ENCODE results near the gene IFITM2. TPM values are rescaled to one million over a fixed set of nuclear protein-coding genes. Genes with fewer than 3 reads are reported as not detected.

The IFITM2 gene
- polyA plus RNA-seq, 1 of the 3 experiments (the other 2 are of a cell fraction): 518 TPM

GRCh38 chr11:356610-357009, 49.0 kb downstream of the IFITM2 start:
- no peak for DNase-seq
- Histone ChIP-seq H3K27ac (ENCODE audit: low read depth in 2 of 2, low read length in 1 of 2) (no peak overlapping the region), H3K9me3 (no peaks in the 10 kb centered on the region), H3K9me2 (no peaks in the 10 kb centered on the region), H3F3A (replicated peaks; ENCODE audit: insufficient read depth) (peaks cover 9% of the 10 kb centered on the region), H3K4me3 (ENCODE audit: low read depth in 2 of 2, low read length in 1 of 2) (no peak overlapping the region), H3K79me2 (ENCODE audit: insufficient read depth) (no peaks in the 10 kb centered on the region), H3K9ac (no peak overlapping the region), H4K20me1 (ENCODE audit: insufficient read depth) (no peaks in the 10 kb centered on the region), H3K4me1 (ENCODE audit: control insufficient read depth in 1 of 2, insufficient read depth in 2 of 2, low read depth in 1 of 2, low read length in 1 of 2) (peaks cover 7% of the 10 kb centered on the region in 2 experiments; a peak in 3 of 4 replicates), H3K27me3 (ENCODE audit: insufficient read depth) (no peaks in the 10 kb centered on the region), H3K36me3 (replicated peaks in 1 of 2; ENCODE audit: control insufficient read depth in 1 of 2, insufficient read depth in 2 of 2, low read length in 1 of 2) (no peaks in the 10 kb centered on the region), H3K4me2 (no peak overlapping the region), H2AFZ (ENCODE audit: low read depth) (no peak overlapping the region)
- no peak for TF ChIP-seq RXRA (IDR thresholded peaks at IDR 0.05; ENCODE audit: borderline replicate concordance, low read depth)
- ChIA-PET POLR2A (no interaction called here), CTCF (interaction anchor here (1.3 to 1.7 kb wide), 3 partner anchors 9 to 106 kb away, joined by 4 to 10 read pairs (median 6); no protein-coding TSS in a partner anchor)
- 64% methylated on average over 6 of the region's 6 CpGs for WGBS (ENCODE audit: low lambda C conversion rate)

DNA sequence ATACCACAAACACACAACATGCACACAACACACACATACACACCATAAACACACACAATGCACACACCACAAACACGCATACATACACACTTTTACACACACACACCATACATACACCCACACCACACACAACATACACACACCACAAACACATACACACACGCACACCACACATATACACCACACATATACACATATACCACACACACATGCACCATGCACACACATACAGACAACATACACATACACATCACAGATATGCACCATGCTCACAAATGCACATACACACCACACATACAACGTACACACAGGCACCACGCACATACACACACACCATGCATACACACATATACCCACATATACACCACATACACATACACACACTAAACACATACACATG, 50.0 kb downstream of the IFITM2 start:
- no peaks in the 10 kb centered on the region for H3K36me3 ChIP-seq (replicated peaks in 1 of 2; ENCODE audit: control insufficient read depth in 1 of 2, insufficient read depth in 2 of 2, low read length in 1 of 2)
- CTCF ChIA-PET: no interaction called here
- H4K20me1 ChIP-seq (ENCODE audit: insufficient read depth): no peaks in the 10 kb centered on the region
- H3K4me3 ChIP-seq (ENCODE audit: low read depth in 2 of 2, low read length in 1 of 2): no peak overlapping the region
- H2AFZ ChIP-seq (ENCODE audit: low read depth): no peak overlapping the region
- POLR2A ChIA-PET: no interaction called here
- H3K4me2 ChIP-seq: no peak overlapping the region
- no peaks in the 10 kb centered on the region for H3K9me3 ChIP-seq
- H3K79me2 ChIP-seq (ENCODE audit: insufficient read depth): no peaks in the 10 kb centered on the region
- H3K27ac ChIP-seq (ENCODE audit: low read depth in 2 of 2, low read length in 1 of 2): no peak overlapping the region
- TF ChIP-seq JUND (IDR thresholded peaks at IDR 0.05) (no peak), EZH2phosphoT487 (IDR thresholded peaks at IDR 0.05; ENCODE audit: borderline replicate concordance, low read depth) (no peak), RAD21 (IDR thresholded peaks at IDR 0.05; ENCODE audit: low read length) (no peak), CTCF (IDR thresholded peaks at IDR 0.05) (no peak), RCOR1 (IDR thresholded peaks at IDR 0.05; ENCODE audit: low read length) (no peak)
- H3K9me2 ChIP-seq: no peaks in the 10 kb centered on the region
- WGBS (ENCODE audit: low lambda C conversion rate): 93% methylated on average over 4 of the region's 4 CpGs
- peaks cover 7% of the 10 kb centered on the region in 2 experiments; a peak in 3 of 4 replicates for H3K4me1 ChIP-seq (ENCODE audit: control insufficient read depth in 1 of 2, insufficient read depth in 2 of 2, low read depth in 1 of 2, low read length in 1 of 2)
- H3K9ac ChIP-seq: no peak overlapping the region
- H3K27me3 ChIP-seq (ENCODE audit: insufficient read depth): no peaks in the 10 kb centered on the region
- no peak for DNase-seq
- H3F3A ChIP-seq (replicated peaks; ENCODE audit: insufficient read depth): peaks cover 9% of the 10 kb centered on the region

DNA sequence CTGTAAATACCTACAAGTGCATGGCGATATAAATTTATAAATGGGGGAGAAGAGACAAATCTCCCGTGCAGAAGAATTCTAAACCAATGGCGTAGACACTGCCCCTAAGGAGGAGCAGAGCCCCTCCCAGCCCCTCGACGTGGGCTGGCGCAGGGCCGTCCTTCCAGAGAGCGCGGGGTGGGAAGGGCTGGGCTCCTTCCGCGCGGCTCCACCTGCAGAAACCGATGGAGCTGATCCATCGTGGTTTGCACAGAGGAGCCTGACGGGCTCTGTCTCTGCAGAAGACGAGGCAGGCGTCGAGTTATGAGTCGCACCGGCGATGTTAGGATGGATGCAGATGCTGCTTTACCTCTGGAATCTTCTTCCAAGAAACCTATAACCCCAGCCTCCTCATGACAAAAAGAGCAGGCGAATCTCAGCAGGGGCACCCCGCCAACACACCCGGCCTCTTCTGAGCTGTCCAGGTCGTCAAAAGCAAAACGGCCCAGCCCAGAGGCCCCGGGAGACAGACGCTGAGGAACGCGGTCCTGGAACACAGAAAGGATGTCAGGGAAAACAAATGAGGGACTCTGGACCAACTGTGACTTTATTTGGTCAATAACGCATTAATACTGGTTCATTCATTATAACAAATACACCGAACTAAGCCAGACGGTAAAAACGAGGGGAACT, 50.6 kb downstream of the IFITM2 start:
- TF ChIP-seq RXRA (IDR thresholded peaks at IDR 0.05; ENCODE audit: borderline replicate concordance, low read depth) (no peak), EP300 (IDR thresholded peaks at IDR 0.05; ENCODE audit: borderline replicate concordance in 1 of 2, low read depth in 1 of 2, low read length in 1 of 2) (no peak), POLR2AphosphoS5 (IDR thresholded peaks at IDR 0.05; ENCODE audit: low read depth, low read length) (no peak), CHD2 (IDR thresholded peaks at IDR 0.05; ENCODE audit: low read length, partially characterized antibody) (no peak), MAX (IDR thresholded peaks at IDR 0.05; ENCODE audit: low read depth) (no peak), SIN3A (IDR thresholded peaks at IDR 0.05; ENCODE audit: borderline replicate concordance, low read depth, low read length) (no peak), USF2 (IDR thresholded peaks at IDR 0.05; ENCODE audit: borderline replicate concordance, low read depth, low read length) (no peak), YY1 (IDR thresholded peaks at IDR 0.05; ENCODE audit: low read depth) (no peak), FOSL2 (IDR thresholded peaks at IDR 0.05; ENCODE audit: borderline replicate concordance, low read depth) (no peak), TEAD4 (IDR thresholded peaks at IDR 0.05; ENCODE audit: borderline replicate concordance, insufficient read depth) (no peak), TCF12 (IDR thresholded peaks at IDR 0.05) (no peak), EZH2phosphoT487 (IDR thresholded peaks at IDR 0.05; ENCODE audit: borderline replicate concordance, low read depth) (no peak), FOXM1 (IDR thresholded peaks at IDR 0.05; ENCODE audit: low read depth) (no peak), NFIC (IDR thresholded peaks at IDR 0.05; ENCODE audit: borderline replicate concordance) (no peak)
- TF ChIP-seq, protein P1, sequence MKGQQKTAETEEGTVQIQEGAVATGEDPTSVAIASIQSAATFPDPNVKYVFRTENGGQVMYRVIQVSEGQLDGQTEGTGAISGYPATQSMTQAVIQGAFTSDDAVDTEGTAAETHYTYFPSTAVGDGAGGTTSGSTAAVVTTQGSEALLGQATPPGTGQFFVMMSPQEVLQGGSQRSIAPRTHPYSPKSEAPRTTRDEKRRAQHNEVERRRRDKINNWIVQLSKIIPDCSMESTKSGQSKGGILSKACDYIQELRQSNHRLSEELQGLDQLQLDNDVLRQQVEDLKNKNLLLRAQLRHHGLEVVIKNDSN (IDR thresholded peaks at IDR 0.05; ENCODE audit: borderline replicate concordance, low read depth): no peak
- WGBS (ENCODE audit: low lambda C conversion rate): 58% methylated on average over 21 of the region's 34 CpGs
- Histone ChIP-seq H3K36me3 (replicated peaks in 1 of 2; ENCODE audit: control insufficient read depth in 1 of 2, insufficient read depth in 2 of 2, low read length in 1 of 2) (no peaks in the 10 kb centered on the region), H3K4me2 (no peak overlapping the region), H4K20me1 (ENCODE audit: insufficient read depth) (no peaks in the 10 kb centered on the region), H3F3A (replicated peaks; ENCODE audit: insufficient read depth) (peaks cover 9% of the 10 kb centered on the region), H3K79me2 (ENCODE audit: insufficient read depth) (no peaks in the 10 kb centered on the region), H3K27me3 (ENCODE audit: insufficient read depth) (no peaks in the 10 kb centered on the region), H3K4me3 (ENCODE audit: low read depth in 2 of 2, low read length in 1 of 2) (no peak overlapping the region), H3K9me3 (no peaks in the 10 kb centered on the region), H3K9me2 (no peaks in the 10 kb centered on the region), H2AFZ (ENCODE audit: low read depth) (no peak overlapping the region), H3K4me1 (ENCODE audit: control insufficient read depth in 1 of 2, insufficient read depth in 2 of 2, low read depth in 1 of 2, low read length in 1 of 2) (peaks cover 7% of the 10 kb centered on the region in 2 experiments; a peak in 3 of 4 replicates), H3K9ac (no peak overlapping the region), H3K27ac (ENCODE audit: low read depth in 2 of 2, low read length in 1 of 2) (no peak overlapping the region)
- CTCF ChIA-PET: interaction anchor here (0.5 to 1.4 kb wide), 3 partner anchors 10 to 39 kb away, joined by 3 to 4 read pairs (median 4); no protein-coding TSS in a partner anchor
- DNase-seq: no peak
- POLR2A ChIA-PET: interaction anchor here (0.7 kb wide), 1 partner anchor 303 kb away, joined by 4 read pairs; no protein-coding TSS in a partner anchor
